Measurements from ENCODE around the gene CEP152.

DNA sequence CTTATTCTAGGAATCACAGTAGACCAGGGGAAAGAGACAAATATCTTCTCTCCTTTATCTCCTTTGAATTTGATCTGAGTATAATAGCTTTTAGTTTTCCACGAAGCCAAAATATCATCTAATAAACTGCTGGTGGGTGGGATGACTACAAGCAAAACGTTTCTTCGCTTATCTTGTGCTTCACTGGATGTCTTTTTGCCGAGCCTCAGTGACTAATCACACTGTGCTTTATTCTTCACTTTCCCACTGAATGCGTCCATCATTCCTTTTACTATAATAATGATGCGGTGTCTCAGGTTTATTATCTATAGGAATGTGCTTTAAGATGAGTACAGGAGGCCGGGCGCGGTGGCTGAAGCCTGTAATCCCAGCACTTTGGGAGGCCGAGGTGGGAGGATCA, 32.5 kb downstream of the CEP152 start:
- TF ChIP-seq, protein P1, sequence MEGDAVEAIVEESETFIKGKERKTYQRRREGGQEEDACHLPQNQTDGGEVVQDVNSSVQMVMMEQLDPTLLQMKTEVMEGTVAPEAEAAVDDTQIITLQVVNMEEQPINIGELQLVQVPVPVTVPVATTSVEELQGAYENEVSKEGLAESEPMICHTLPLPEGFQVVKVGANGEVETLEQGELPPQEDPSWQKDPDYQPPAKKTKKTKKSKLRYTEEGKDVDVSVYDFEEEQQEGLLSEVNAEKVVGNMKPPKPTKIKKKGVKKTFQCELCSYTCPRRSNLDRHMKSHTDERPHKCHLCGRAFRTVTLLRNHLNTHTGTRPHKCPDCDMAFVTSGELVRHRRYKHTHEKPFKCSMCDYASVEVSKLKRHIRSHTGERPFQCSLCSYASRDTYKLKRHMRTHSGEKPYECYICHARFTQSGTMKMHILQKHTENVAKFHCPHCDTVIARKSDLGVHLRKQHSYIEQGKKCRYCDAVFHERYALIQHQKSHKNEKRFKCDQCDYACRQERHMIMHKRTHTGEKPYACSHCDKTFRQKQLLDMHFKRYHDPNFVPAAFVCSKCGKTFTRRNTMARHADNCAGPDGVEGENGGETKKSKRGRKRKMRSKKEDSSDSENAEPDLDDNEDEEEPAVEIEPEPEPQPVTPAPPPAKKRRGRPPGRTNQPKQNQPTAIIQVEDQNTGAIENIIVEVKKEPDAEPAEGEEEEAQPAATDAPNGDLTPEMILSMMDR (IDR thresholded peaks at IDR 0.05; ENCODE audit: insufficient read depth, low read length, poor library complexity, severe bottlenecking) = no peak
- no peak for TF ChIP-seq EZH2phosphoT487 (conservative IDR thresholded peaks at IDR 0.05; ENCODE audit: low read length)

All from SU-DHL-6 (cell line).